CD4-positive, alpha-beta T cell treated with Interferon alpha-2 for 1 hour (primary cell): ENCODE measurements around the gene ARHGAP4.
A peak's percentile ranks its signal among the peaks of the same experiment; 100 is the strongest.

Source experiments
- DNase-seq, 2 donors: peaks; one replicate each; pipeline ENCODE4 v3.0.0-alpha.2; 2020 to 2022

The ARHGAP4 gene

GRCh38 chrX:153944140-153944799, 18.2 kb upstream of the ARHGAP4 start, which contains the start of gene RENBP:
RENBP (minus strand) TSS chrX:153944643; CDS start chrX:153944610, 33 bp downstream.
- peak; percentile 43 to 48 for DNase-seq

- no peak for DNase-seq
These were observed 15.5 kb upstream of the ARHGAP4 start for GRCh38 chrX:153941336-153942252.

- DNase-seq, result no peak
These were observed 13.5 kb upstream of the ARHGAP4 start for GRCh38 chrX:153939573-153939972.

- no peak for DNase-seq
These were observed 12.2 kb upstream of the ARHGAP4 start for GRCh38 chrX:153938226-153938786.

GRCh38 chrX:153937056-153937455, 11.0 kb upstream of the ARHGAP4 start:
- DNase-seq, result no peak

GRCh38 chrX:153935326-153935851, 9.3 kb upstream of the ARHGAP4 start:
- no peak for DNase-seq

- peak; percentile 57 to 76 for DNase-seq
These were observed 8.8 kb upstream of the ARHGAP4 start, which contains the start of gene NAA10 for GRCh38 chrX:153934762-153935325. NAA10 (minus strand) TSS chrX:153935037; CDS start chrX:153934904, 133 bp downstream.

- DNase-seq, result no peak
These were observed 8.2 kb upstream of the ARHGAP4 start for GRCh38 chrX:153934148-153934761.

GRCh38 chrX:153933748-153934147, 7.7 kb upstream of the ARHGAP4 start:
- no peak for DNase-seq

GRCh38 chrX:153932220-153932915, 6.3 kb upstream of the ARHGAP4 start:
- DNase-seq, result no peak

- DNase-seq, result no peak
These were observed 5.7 kb upstream of the ARHGAP4 start for GRCh38 chrX:153931748-153932147.

- DNase-seq, result no peak
These were observed 5.1 kb upstream of the ARHGAP4 start for GRCh38 chrX:153931151-153931550.

GRCh38 chrX:153930011-153930910, 4.2 kb upstream of the ARHGAP4 start:
- DNase-seq, result no peak

GRCh38 chrX:153929576-153929975, 3.5 kb upstream of the ARHGAP4 start:
- no peak for DNase-seq

- DNase-seq, result no peak
These were observed 2.8 kb upstream of the ARHGAP4 start for GRCh38 chrX:153928846-153929245.

GRCh38 chrX:153927922-153928760, 2.1 kb upstream of the ARHGAP4 start:
- peak; percentile 96 to 98 for DNase-seq

- no peak for DNase-seq
These were observed 1.5 kb upstream of the ARHGAP4 start for GRCh38 chrX:153927672-153927921.

- peak; percentile 86 to 89 for DNase-seq
These were observed 1.0 kb upstream of the ARHGAP4 start for GRCh38 chrX:153926858-153927671.

GRCh38 chrX:153926552-153926857, 441 bp upstream of the ARHGAP4 start:
- DNase-seq, result no peak
